Mesenchymal stem cell (in vitro differentiated cells and primary cell): Measurements from ENCODE around the gene FAM50B.

Experiments used
- DNase-seq: peaks from one replicate; pipeline ENCODE4 v3.0.0-alpha.2; 2013
- H2AFZ ChIP-seq: one replicate; pipeline ENCODE4 v1.6.1; 2013; ENCODE audit warnings: low read depth, mild to moderate bottlenecking, control low read depth, inconsistent platforms, low read length, moderate library complexity
- H2AK5ac ChIP-seq: 2 replicates; pipeline ENCODE4 v1.6.1; 2013; ENCODE audit warnings: low read length, moderate library complexity, mild to moderate bottlenecking, inconsistent platforms; ENCODE audit not compliant: severe bottlenecking
- H2BK120ac ChIP-seq: one replicate; pipeline ENCODE4 v1.6.1; 2013; ENCODE audit warnings: low read depth, mild to moderate bottlenecking, inconsistent platforms, low read length, moderate library complexity
- H2BK12ac ChIP-seq, 2 experiments: one replicate each; pipeline ENCODE4 v1.6.1; 2013; ENCODE audit warnings: inconsistent platforms in 2 of 2, low read length in 2 of 2, mild to moderate bottlenecking in 2 of 2, moderate library complexity in 2 of 2, control low read depth in 1 of 2
- H2BK15ac ChIP-seq: one replicate; pipeline ENCODE4 v1.6.1; 2013; ENCODE audit warnings: mild to moderate bottlenecking, low read depth, inconsistent platforms; ENCODE audit not compliant: poor library complexity, severe bottlenecking
- H2BK5ac ChIP-seq: 2 replicates; pipeline ENCODE4 v1.6.1; 2013; ENCODE audit warnings: low read depth, mild to moderate bottlenecking, low read length, control low read depth, inconsistent platforms; ENCODE audit not compliant: poor library complexity, severe bottlenecking
- H3K14ac ChIP-seq, 2 experiments: one replicate each; pipeline ENCODE4 v1.6.1; 2013; ENCODE audit warnings: inconsistent platforms in 2 of 2, low read length in 2 of 2, control low read depth in 1 of 2, mild to moderate bottlenecking in 1 of 2, moderate library complexity in 1 of 2
- H3K18ac ChIP-seq, 2 experiments: one replicate each; pipeline ENCODE4 v1.6.1; 2013; ENCODE audit warnings: inconsistent platforms in 2 of 2, low read length in 2 of 2, control low read depth in 1 of 2, low read depth in 1 of 2, mild to moderate bottlenecking in 1 of 2
- H3K23ac ChIP-seq, 2 experiments: one replicate each; pipeline ENCODE4 v1.6.1; 2013; ENCODE audit warnings: inconsistent platforms in 2 of 2, low read length in 2 of 2, mild to moderate bottlenecking in 2 of 2, moderate library complexity in 2 of 2, control low read depth in 1 of 2
- H3K27ac ChIP-seq: 2 replicates; pipeline ENCODE4 v1.5.1; 2013; ENCODE audit warnings: mild to moderate bottlenecking, moderate library complexity, low read length, control low read depth, inconsistent platforms; ENCODE audit not compliant: poor library complexity, severe bottlenecking
- H3K27me3 ChIP-seq, 2 experiments: 2 replicates each; pipeline versions ENCODE4 v1.6.1 to v1.7.0; 2013; ENCODE audit warnings: low read length in 2 of 2, mild to moderate bottlenecking in 2 of 2, moderate library complexity in 2 of 2, control low read depth in 1 of 2, inconsistent platforms in 1 of 2; ENCODE audit not compliant: control insufficient read depth in 1 of 2, insufficient read depth in 1 of 2
- H3K36me3 ChIP-seq, 2 experiments: 2 replicates each; pipeline versions ENCODE4 v1.6.1 to v1.7.0; 2013; ENCODE audit warnings: low read length in 2 of 2, control low read depth in 1 of 2, inconsistent platforms in 1 of 2, low read depth in 1 of 2, mild to moderate bottlenecking in 1 of 2; ENCODE audit not compliant: insufficient read depth in 2 of 2, control insufficient read depth in 1 of 2
- H3K4ac ChIP-seq, 2 experiments: one replicate each; pipeline ENCODE4 v1.6.1; 2013; ENCODE audit warnings: inconsistent platforms in 2 of 2, low read length in 2 of 2, mild to moderate bottlenecking in 2 of 2, moderate library complexity in 2 of 2, control low read depth in 1 of 2, low read depth in 1 of 2
- H3K4me1 ChIP-seq: 2 replicates; pipeline ENCODE4 v1.6.1; 2013; ENCODE audit warnings: low read depth, low read length, control low read depth; ENCODE audit not compliant: control insufficient read depth, insufficient read depth
- H3K4me2 ChIP-seq: 2 replicates; pipeline ENCODE4 v1.6.1; 2013; ENCODE audit warnings: low read length, mild to moderate bottlenecking, inconsistent platforms; ENCODE audit not compliant: poor library complexity, severe bottlenecking
- H3K4me3 ChIP-seq, 2 experiments: 2 replicates each; pipeline versions ENCODE4 v1.5.1 to v1.7.0; 2013; ENCODE audit warnings: low read length in 2 of 2, mild to moderate bottlenecking in 2 of 2, control low read depth in 1 of 2, low read depth in 1 of 2; ENCODE audit not compliant: insufficient read depth in 1 of 2
- H3K79me1 ChIP-seq: replicated peaks from 2 replicates; pipeline ENCODE4 v1.6.1; 2013; ENCODE audit warnings: mild to moderate bottlenecking, control low read depth, low read length, inconsistent platforms; ENCODE audit not compliant: poor library complexity, severe bottlenecking
- H3K9ac ChIP-seq: 2 replicates; pipeline ENCODE4 v1.7.0; 2013; ENCODE audit warnings: mild to moderate bottlenecking, low read length, moderate library complexity
- H3K9me3 ChIP-seq: 2 replicates; pipeline ENCODE4 v1.7.0; 2013; ENCODE audit warnings: mild to moderate bottlenecking, low read length; ENCODE audit not compliant: control insufficient read depth
- H4K8ac ChIP-seq: one replicate; pipeline ENCODE4 v1.6.1; 2013; ENCODE audit warnings: inconsistent platforms, mild to moderate bottlenecking, low read length, moderate library complexity
- H4K91ac ChIP-seq: one replicate; pipeline ENCODE4 v1.6.1; 2013; ENCODE audit warnings: mild to moderate bottlenecking, low read length, inconsistent platforms
- WGBS: methylation state at CpG from one replicate; pipeline ENCODE4 v1.1.7; 2013; ENCODE audit warnings: mixed read lengths; 5-methylcytosine and 5-hydroxymethylcytosine counted together

Gene FAM50B

DNA sequence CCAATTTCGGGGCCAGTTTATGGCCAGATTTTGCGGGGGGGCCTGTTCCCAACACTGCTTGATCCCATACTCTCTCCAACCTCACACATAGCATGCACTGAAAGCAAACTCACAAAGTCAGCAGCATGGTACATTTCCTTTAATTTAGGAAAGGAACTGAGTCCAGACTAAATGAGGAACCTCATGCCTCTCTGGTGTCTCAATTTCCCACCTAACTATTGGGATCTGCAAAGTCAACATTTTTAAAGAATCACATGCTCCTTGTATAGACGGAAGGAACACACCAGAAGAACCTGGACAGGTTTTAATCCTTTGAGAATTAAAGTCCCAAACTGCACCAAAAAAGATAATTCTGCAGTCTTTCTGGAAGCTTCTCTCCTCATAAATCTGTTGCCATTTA lies 33.3 kb downstream of the FAM50B start:
- Histone ChIP-seq H2BK120ac (no peak overlapping the region), H2AK5ac (no peak overlapping the region), H3K9ac (peak overlapping the region; percentile 61), H2AFZ (no peak overlapping the region), H3K4me3 (no peak overlapping the region), H4K91ac (no peak overlapping the region), H3K36me3 (no peaks in the 10 kb centered on the region), H4K8ac (no peak overlapping the region), H3K27ac (no peak overlapping the region), H2BK15ac (no peak overlapping the region), H3K9me3 (no peaks in the 10 kb centered on the region), H3K4ac (no peak overlapping the region), H3K79me1 (no peaks in the 10 kb centered on the region), H2BK12ac (no peak overlapping the region), H3K14ac (no peak overlapping the region), H3K27me3 (no peaks in the 10 kb centered on the region), H3K4me1 (peaks cover 5% of the 10 kb centered on the region), H3K23ac (no peak overlapping the region), H2BK5ac (no peak overlapping the region), H3K18ac (no peak overlapping the region), H3K4me2 (no peak overlapping the region)
- DNase-seq, result no peak
- WGBS, result 87% methylated on average over 3 of the region's 3 CpGs

DNA sequence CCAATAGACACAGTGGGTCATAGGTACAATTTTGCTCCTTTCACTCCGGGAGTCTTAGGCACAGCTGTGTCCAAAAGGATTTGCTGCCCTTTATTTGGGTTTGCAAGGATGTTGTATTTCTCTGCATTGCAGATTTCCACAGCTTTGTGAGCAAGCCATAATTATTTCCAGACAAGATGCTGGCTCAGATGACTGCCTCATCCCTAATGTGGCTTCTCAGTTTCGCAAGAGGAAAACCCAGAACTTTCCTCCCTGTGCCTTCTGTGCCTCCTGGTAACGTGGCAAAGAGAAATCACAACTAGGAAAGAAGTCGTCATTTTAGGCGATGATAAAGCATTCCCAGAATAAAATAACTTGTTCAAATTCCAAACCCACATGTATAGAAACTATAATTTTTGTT lies 33.7 kb downstream of the FAM50B start:
- Histone ChIP-seq H3K4ac (no peak overlapping the region), H3K23ac (no peak overlapping the region), H2AK5ac (no peak overlapping the region), H3K4me2 (no peak overlapping the region), H3K9me3 (no peaks in the 10 kb centered on the region), H3K18ac (no peak overlapping the region), H3K14ac (no peak overlapping the region), H4K91ac (no peak overlapping the region), H2BK5ac (no peak overlapping the region), H3K79me1 (no peaks in the 10 kb centered on the region), H3K4me3 (no peak overlapping the region), H2BK12ac (no peak overlapping the region), H2AFZ (no peak overlapping the region), H3K9ac (peak overlapping the region; percentile 73), H3K27ac (no peak overlapping the region), H3K27me3 (no peaks in the 10 kb centered on the region), H3K4me1 (peaks cover 5% of the 10 kb centered on the region), H2BK120ac (no peak overlapping the region), H2BK15ac (no peak overlapping the region), H3K36me3 (no peaks in the 10 kb centered on the region), H4K8ac (no peak overlapping the region)
- WGBS, result 55% methylated on average over 2 of the region's 5 CpGs
- DNase-seq, result peak; percentile 17

- peak overlapping the region in 1 of 2 experiments; percentile 47 for H3K14ac ChIP-seq
- no peak overlapping the region for H2BK120ac ChIP-seq
- no peak overlapping the region for H2AK5ac ChIP-seq
- peak overlapping the region; percentile 73 for H3K9ac ChIP-seq
- peak overlapping the region; percentile 76 for H3K27ac ChIP-seq
- H3K23ac ChIP-seq, result no peak overlapping the region
- no peak overlapping the region for H2BK15ac ChIP-seq
- H2AFZ ChIP-seq, result no peak overlapping the region
- H2BK12ac ChIP-seq, result peak overlapping the region in 1 of 2 experiments; percentile 35
- no peak overlapping the region for H3K4ac ChIP-seq
- H3K27me3 ChIP-seq, result no peaks in the 10 kb centered on the region
- peaks cover 5% of the 10 kb centered on the region for H3K4me1 ChIP-seq
- no peak overlapping the region for H4K91ac ChIP-seq
- no peak overlapping the region for H3K4me3 ChIP-seq
- H3K9me3 ChIP-seq, result no peaks in the 10 kb centered on the region
- 51% methylated on average over 5 of the region's 6 CpGs for WGBS
- no peak overlapping the region for H3K4me2 ChIP-seq
- H3K36me3 ChIP-seq, result no peaks in the 10 kb centered on the region
- no peak overlapping the region for H4K8ac ChIP-seq
- peak; percentile 52 for DNase-seq
- H2BK5ac ChIP-seq, result no peak overlapping the region
- H3K79me1 ChIP-seq, result no peaks in the 10 kb centered on the region
- H3K18ac ChIP-seq, result peak overlapping the region in 1 of 2 experiments; percentile 58
These were observed 35.0 kb downstream of the FAM50B start for GRCh38 chr6:3884007-3884745.

DNA sequence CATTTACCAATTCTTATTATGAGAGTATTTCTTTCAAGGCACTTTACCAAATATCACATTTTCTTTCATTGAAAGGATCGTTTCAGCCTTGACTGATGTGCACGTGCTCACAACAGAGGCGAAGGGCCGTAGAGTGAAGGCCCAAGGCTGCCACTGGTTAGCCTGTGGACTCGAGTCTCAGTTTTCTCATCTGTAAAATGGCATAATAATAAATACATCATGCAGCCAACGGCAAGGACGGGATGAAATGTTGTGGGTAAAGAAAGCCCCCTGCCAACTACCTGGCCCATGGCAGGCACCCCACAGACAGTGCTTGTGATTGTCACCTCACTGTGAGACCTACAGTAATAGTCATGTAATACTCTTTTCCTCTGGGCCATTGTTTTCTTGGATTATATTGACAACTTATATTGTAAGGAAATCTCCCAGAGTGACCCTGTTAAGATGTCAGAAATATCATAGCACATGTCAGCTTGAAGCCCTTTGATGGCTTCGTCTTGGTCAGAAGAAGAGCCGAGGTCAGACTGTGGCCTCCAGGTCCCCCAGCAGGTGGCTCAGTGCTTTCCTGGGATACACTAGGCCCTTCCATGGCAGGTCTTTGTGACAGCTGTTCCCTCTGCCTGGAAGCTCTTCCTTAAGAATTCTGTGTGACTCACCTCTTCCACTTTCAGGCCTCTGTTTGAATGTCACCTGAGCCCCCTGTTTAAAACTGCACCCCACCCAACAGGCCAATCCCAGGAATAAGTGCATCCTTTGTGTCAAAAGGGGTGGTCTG lies 36.3 kb downstream of the FAM50B start:
- Histone ChIP-seq H4K91ac (no peak overlapping the region), H3K4ac (no peak overlapping the region), H2BK120ac (no peak overlapping the region), H4K8ac (no peak overlapping the region), H2AK5ac (peak overlapping the region; percentile 16), H3K4me2 (no peak overlapping the region), H3K9me3 (no peaks in the 10 kb centered on the region), H3K9ac (no peak overlapping the region), H3K4me3 (no peak overlapping the region), H3K36me3 (no peaks in the 10 kb centered on the region), H2AFZ (no peak overlapping the region), H3K27ac (no peak overlapping the region), H3K14ac (no peak overlapping the region), H2BK5ac (no peak overlapping the region), H3K23ac (no peak overlapping the region), H3K79me1 (no peaks in the 10 kb centered on the region), H2BK12ac (peak overlapping the region in 1 of 2 experiments; percentile 13), H2BK15ac (no peak overlapping the region), H3K27me3 (no peaks in the 10 kb centered on the region), H3K18ac (no peak overlapping the region), H3K4me1 (peaks cover 5% of the 10 kb centered on the region)
- WGBS, result 95% methylated on average over 9 of the region's 9 CpGs
- DNase-seq, result peak; percentile 20
